Posterior cingulate gyrus (tissue), 11 donors: Measurements from ENCODE around the gene SND1.
A peak's percentile ranks its signal among the peaks of the same experiment; 100 is the strongest.

ENCODE experiments used
- DNase-seq, 10 donors: peaks; one replicate each; pipeline versions ENCODE4 v3.0.0 to v3.0.0-alpha.2; 2020 to 2021; ENCODE audit warnings: mixed read lengths in 3 of 10
- intact Hi-C: fragments of 100-400 bp; cut with DNase I; formaldehyde crosslinking; loops from one replicate; pipeline ENCODE4 v1.15.1; 2023

SND1 gene

DNA sequence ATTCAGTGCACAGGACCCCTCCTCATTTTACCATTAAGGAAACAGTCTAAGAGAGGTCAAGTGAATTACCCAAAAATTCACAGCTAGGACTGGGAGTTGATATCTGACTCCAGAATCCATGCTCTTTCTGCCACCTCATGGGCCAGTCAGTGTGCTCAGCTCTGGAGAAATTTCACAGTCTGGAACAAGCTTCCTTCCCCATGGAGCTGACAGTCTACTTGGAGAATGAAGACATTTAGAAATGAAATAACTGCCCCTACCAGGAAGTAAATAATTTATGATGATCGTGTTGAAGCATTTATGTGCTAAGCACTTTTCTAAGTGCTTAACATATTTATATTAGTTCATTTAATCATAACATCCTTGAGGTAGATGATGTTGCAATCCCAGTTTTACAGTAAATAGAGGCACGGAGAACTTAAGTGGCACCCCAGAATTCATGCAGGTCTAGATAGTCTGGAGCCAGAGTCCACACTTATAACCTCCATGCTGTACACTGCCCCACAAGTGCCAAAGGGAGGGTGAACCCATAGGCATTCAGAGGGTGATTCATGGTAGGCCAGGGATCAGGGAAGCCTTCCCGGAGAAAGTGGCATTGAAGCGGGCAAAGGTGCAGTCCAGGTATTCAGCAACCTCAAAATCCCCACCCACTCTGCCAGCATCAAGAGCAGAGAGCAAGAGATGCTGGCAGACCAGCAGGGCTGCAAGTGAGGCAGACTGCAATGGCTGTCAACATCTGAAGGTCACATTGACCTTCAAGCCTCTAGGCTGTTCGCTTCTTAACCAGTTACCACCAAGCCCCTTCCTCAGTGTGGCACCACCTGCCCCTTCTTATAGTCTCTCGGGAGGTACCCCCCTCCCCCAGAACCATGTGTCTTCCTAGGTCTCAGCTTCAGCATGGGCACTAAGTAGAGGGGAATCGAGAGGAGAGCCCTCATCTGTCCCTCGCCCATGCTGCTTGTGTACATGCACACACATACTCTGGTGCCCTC lies 417.7 kb downstream of the SND1 start:
- DNase-seq, result peak in 2 of 10 donors; percentile 50
- intact Hi-C loops, result no loop called here

DNA sequence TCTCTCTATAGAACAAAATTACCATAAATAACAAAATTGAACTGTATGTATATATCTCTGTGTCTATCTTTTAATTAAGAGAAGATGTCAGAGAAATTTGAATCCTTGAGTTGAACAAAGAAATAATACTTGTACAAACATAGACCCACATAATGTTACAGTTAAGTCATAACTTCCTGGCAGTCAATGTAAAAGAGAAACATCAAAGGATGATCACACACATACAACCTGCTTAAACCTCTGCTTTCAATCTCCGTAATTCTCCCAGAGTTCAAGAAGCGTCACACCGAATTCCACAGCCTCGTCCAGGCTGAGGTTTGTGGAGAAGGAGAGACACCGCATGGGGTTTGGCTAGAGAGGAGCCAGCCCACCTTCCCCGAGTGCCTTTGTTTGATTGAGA lies 419.4 kb downstream of the SND1 start:
- DNase-seq, result no peak
- intact Hi-C loops, result no loop called here

DNA sequence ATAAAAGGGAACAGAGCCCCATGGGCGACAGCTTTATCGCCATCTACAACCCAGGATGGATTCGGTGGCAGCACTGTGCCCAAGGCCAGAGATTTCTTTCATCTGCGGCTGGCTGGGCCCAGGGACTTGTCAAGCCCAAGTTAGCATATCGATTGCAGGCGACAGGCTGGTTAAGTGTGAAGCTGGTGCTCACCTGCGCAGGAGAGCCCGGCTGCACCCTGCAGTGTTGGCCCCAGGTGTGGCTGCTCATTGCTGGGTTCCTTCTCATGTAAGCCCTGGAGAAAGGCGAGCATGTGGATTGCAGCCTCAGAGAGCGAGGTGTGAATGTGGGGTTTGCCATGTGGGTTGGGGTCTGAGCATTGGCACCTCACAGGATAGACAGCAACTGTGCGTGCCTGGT lies 419.8 kb downstream of the SND1 start:
- intact Hi-C loops, result no loop called here
- peak in 2 of 10 donors; percentile 73 to 80 for DNase-seq

DNA sequence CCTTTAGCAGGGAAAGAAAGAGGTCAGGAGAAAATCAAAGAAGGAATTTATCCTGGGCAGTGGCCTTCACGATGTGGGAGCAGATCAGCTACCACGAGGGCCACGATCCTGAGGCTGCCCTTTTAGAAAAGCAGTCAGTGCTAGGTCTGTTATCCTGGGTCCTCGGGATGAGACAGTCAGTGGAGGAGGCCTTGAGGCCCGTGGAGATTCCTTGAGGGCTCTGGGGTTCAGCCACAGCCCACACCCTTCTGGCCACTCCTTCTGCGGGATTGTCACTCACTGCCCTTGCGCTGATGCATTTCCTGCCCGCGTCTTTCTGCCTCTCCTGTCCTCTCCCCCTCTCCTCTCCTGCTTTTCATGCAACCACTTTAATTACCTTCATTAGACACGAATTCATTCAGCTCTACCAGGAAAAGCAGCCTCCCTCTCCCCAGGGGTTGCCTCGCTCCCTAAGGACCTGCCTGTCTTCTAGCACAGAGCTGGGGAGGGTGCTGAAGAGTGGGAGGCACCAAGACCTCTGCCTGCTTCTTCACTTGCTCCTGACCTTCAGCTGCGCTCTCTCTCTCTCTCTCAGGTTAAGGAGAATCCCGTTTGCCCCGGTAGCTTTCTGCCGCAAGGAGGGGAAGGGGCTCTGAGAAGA lies 421.8 kb downstream of the SND1 start:
- peak in 2 of 10 donors; percentile 23 to 67 for DNase-seq

DNA sequence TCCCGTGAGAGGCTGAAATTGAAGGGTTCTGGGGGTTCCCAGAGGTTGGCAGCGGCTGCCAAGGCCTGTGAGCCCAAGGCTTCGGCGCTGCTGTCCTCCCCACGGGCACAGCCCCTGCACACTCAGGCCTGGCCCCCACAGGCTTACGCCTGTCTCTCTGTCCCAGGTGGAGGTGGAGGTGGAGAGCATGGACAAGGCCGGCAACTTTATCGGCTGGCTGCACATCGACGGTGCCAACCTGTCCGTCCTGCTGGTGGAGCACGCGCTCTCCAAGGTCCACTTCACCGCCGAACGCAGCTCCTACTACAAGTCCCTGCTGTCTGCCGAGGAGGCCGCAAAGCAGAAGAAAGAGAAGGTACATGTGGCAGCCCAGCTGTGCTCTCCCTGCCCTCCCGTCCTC lies 422.3 kb downstream of the SND1 start:
- peak in 2 of 10 donors; percentile 76 to 78 for DNase-seq
- intact Hi-C loops, result no loop called here

More for the DNA sequence above, 421.8 kb downstream of the SND1 start:
- intact Hi-C loops, result no loop called here

DNA sequence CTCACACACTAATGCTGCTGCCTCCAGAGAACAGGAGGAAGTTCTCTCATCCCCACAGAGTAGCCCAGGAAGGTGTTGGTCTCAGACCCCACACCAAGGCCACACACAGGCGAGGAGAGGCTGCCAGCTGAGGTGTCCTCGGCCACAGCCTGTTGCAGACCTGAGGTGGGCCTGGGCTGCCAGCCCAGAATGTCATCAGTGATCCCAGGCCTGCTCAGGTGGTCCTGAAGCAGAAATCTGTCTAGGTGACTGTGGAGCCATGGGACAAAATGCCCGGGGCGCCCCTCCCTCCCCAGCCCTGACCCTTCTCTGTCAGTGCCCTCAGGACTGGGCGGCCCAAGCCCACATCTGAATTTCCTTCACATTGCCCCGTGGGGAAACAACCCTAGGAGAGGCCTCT lies 422.7 kb downstream of the SND1 start:
- intact Hi-C loops, result no loop called here
- peak in 2 of 10 donors; percentile 51 to 59 for DNase-seq

DNA sequence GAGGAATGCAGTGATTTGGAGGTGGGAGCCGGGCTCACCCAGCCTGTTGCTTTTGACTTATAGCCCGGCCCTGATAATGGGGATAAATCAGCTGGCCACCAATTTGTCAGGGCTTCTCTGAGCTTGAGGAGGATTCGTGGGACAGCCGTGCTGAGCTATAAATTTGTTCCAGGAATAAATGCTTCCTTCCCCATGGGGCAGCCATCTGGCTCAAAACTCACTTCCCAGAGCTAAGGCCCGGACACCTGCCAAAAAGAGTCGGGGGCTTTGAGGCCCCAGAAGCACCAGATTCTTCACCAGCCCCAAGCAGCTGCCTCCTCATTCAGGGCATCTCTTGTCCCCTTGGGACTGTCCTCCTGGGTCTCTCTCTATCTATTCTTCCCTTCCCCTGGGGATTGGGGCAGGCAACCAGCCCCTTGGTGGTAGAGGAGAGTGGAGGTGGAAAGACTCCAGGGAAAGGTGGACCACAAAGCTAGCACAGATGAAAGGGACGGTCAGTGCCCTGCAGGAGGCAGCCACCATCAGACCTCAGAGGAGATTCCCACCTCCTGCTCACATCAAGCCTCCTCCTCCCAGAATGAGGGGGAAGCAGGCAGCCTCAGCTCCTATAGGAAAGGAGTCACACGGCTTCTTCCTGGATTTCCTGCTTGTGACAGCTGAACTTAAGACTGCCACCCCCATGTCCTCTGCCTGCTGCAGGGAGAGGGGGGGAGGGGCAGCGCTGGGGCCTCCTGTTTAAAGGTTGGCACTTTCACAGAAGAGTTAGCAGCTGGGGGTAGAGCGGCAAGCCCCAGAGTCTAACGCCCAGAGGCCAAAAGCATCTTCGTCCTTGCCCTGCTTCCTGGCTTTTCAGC lies 423.5 kb downstream of the SND1 start:
- DNase-seq, result peak in 5 of 10 donors; percentile 27 to 84 (median 73)
- intact Hi-C loops, result no loop called here

DNA sequence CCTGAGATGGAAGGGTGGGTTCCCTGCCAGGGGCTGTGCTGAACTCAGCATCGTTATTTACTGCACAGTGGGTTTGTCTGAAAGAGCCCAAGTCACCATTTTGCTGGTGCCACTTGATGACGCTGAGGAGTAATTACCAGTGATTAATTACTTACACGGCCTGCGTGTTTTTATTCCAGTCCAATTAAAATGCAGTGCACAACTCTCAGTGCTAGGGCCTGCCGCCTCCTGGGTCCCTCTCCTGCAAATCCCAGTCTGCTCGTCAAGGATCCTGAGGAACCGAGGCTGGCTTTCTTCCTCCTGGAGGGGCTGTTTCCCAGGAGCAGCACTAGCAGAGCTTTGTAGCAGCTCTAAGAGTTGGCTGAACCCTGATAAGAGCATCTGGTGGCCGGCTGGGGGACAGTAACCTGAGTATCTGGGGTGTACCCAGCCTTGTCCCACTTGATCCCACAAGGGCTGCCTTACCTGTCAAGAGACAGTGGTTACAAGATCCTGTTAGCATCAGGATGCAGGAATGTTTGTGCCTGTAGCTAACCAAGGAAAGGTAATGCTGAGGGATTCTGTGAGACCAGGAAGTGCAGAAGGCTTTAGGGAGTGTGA lies 424.3 kb downstream of the SND1 start:
- DNase-seq, result peak in 3 of 10 donors; percentile 57 to 78 (median 67)
- intact Hi-C loops, result no loop called here

DNA sequence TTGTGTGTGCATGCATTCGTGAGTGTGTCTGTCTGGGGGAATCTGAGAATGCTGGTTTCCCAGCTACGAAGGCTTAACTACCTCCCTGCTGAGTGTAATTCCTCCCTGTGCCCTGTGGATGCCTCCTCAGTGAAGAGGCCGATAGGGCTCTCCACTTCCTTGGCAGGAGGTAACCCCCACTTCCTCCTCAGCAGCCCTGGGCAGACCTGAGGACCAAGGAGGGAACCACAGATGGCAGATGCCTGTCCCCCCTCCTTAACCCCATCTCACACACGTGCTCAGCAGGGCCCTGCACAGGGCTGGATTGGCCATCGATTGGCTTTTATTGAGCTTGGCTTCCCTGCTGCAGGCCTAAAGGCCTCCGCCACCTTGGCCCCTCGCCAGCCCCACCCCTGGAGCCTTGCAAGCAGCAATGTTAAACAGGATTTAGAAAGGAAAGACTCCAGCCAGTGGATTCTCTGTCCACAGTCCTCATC lies 424.8 kb downstream of the SND1 start:
- intact Hi-C loops, result no loop called here
- DNase-seq, result peak in 5 of 10 donors; percentile 8 to 82 (median 38)

DNA sequence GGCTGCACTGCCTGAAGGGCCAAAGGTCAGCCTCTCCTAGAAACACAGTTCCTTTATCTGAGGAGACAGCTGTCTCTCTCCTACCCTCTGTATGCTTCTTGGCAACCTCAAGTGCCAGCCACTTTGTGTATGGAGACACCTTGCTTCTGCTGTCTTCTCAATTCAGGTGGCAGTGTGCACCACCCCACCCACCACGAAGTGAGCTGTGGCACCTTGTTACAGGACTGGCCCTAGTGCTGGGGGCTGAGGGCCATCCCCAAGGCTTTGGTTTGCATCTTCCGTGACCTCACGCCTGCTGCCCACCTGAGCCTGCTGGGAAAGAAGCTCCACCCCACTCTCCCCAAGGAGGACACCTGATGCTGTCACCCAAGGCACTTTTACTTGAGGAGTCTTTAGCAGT lies 426.3 kb downstream of the SND1 start:
- DNase-seq, result no peak
- intact Hi-C loops, result no loop called here

DNA sequence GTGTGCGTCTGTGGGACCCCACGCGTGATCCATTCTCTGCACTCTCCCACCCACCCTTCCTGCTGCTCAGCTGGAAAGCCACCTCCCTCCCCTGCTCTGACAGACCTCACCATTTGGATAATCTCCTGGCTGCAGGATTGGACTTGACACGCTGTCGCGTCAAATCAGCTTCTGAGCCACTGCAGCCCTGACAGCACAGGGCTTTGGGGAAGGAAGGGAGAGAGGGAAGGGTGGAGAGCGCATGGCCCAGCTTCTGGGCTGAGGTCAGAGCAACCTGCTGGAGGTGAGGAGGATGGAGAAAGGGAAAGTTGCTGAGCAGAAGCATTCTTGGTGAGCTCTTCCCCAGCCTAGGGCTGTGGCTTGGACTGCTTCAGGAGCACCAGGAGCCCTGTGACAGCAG lies 428.2 kb downstream of the SND1 start:
- intact Hi-C loops, result no loop called here
- peak in 1 of 10 donors; percentile 32 for DNase-seq

DNA sequence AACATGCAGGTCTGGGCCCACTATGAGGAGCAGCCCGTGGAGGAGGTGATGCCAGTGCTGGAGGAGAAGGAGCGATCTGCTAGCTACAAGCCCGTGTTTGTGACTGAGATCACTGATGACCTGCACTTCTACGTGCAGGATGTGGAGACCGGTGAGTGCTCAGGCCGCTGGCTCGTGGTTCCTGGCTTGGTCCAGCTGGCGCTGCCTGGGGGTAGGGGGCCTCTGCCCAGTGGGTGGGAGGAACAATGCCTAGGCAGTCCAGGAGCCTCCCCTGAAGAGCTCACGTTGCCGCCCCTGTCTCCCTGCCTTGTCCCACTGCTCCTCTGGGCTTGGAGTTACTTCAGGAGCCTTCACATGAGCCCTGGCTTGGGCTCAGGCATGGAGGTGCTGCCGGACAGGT lies 429.4 kb downstream of the SND1 start:
- intact Hi-C loops, result no loop called here
- DNase-seq, result peak in 1 of 10 donors; percentile 60

DNA sequence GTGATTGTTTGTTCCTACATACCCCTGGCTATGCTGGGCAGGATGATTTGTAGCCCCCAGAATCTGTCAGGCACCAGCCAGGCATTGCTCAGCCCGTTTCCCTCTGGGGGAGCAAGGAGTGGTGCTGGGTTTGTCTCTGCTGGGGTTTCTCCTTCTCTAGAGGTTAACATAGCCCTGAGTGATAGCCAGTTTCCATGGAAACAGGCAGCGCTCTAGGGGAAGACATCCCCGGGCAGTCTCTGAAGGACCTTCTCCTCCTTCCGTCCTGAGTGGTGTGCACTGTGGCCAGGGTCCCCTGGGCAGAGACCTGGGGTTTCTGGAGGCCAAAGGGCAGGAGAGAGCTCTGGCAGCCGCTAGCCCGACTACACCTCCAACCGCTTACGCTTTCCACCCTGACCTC lies 429.8 kb downstream of the SND1 start:
- intact Hi-C loops, result no loop called here
- DNase-seq, result peak in 1 of 10 donors; percentile 43

DNA sequence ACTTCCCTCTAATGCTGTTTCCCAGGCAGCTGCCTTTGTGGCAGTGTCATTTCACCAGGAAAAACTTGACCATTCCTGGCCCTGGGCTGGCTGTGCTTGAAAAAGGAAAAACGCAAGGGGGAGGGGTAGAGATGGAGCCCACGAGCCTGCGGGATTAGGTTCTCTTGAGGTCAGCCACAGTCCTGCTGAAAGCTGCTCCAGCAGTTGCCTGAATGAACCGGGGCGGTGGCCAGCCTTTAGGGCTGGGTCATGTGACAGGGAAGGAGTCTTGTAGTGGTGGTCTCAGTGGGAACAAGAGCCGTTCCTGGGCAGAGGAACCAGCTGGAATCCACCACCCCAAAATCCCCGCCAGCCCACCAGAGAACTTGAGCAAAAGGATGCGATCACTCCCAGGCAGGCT lies 430.4 kb downstream of the SND1 start:
- intact Hi-C loops, result no loop called here
- peak in 1 of 10 donors; percentile 67 for DNase-seq

DNA sequence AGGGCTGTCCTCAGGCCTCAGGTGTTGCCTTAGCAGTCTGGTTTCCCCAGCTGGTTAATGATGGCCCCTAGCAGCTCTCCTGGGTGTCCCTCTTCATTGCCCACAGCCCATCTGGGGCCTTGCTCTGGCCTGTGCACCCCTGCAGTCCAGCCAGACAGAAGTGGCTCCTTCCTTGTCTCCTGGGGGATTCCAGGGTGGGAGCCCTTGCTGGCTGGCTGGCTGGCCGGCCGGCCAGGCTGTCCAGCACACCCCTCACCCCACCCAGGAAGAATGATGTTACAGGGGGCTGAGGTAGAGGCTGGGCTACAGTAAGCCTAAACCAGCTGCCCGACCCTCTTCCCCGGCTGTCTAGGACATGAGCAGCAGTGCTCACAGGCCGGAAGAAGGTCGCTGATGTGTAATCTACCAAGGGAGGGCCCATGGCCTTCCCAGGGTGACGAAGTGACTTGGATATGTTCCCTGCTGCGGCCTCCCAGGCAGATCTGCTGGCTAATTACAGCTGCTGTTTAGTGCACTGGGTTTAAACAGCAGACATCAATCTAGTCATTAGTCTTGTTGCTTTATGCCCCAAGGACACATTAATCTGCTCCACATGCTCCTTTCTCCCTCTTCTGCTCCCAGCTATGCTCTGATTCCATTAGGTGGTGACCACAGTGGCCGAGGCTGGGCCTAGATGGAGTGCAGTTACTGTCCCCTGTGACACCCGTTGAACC lies 433.1 kb downstream of the SND1 start:
- intact Hi-C loops, result no loop called here
- DNase-seq, result peak in 2 of 10 donors; percentile 0 to 42

DNA sequence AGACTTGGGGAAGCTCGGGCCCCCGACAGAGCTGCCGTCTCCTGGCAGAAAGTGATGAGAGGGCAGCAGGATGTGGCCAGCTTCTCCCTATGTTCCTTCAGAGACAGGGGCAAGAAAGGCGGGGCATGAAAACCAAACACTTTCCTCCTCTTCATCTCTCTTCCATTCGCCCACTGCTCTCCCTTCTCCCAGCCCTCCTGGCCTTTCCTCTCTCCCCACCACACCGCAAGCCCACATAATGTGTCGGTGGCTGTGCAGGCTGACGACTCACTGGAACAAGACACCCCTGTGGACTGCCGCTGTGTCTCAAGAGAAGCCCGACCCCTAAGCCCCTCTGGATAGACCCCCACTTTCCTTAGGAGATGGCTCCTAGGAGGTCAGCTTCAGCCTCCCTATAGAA lies 438.5 kb downstream of the SND1 start:
- intact Hi-C loops, result no loop called here
- peak in 1 of 10 donors; percentile 47 for DNase-seq

DNA sequence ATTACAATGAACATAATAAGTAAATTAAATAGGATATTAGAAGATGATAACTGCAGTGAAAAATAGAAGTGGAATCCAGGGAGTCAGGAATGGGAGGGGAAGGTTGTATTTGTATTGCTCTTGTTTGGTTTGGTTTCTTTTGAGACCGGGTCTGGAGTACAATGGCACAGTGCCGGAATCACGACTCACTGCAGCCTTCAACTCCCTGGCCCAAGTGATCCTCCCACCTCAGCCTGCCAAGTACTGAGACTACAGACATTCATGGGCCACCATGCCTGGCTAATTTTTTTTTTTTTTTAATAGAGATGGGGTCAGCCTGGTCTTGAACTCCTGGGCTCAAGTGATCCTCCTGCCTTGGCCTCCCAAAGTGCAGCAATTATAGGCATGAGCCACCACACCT lies 439.1 kb downstream of the SND1 start:
- intact Hi-C loops, result no loop called here
- peak in 1 of 10 donors; percentile 61 for DNase-seq

DNA sequence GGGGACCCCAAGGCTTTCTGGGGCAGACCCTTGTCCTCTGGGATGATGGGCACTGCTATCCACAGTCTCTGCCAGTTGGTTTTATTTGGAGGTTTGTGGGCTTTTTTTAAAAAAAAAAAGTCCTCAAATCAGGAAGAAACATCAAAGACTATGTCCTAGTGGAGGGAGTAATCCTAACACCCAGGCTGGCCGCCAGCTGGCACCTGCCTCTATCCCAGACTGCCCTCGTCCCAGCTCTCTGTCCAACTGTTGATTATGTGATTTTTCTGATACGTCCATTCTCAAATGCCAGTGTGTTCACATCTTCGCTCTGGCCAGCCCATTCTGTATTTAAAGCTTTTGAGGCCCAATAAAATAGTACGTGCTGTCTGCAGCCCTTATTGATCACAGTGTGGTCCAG lies 440.2 kb downstream of the SND1 start:
- DNase-seq, result peak in 1 of 10 donors; percentile 76
- intact Hi-C loops, result no loop called here
